ENCODE data around the gene SCFD2. TPM values are rescaled to one million over a fixed set of nuclear protein-coding genes. Genes with fewer than 3 reads are reported as not detected.

Gene SCFD2
- total and polyA plus RNA-seq, 7 donors, result 3.7 to 16.6 (median 10.7) TPM

DNA sequence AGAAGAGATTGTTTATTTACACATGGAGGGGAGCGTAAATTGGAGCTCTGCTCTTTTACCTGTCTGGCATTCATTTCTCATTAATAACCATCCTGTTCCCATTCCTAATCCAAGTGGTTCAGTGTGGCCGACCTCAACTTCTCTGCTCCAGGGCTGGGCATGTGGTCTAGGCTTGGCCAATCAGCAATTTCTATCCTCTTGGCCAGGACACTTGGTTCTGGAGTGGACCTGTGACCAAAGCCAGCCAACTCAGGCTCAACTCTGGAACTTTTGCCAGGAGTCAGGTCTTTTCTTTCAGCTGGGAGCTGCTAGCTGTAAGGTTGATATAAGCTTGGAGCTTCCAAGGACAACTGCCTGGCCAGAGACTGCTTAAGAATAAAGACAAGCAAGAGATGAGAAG, 519.4 kb downstream of the SCFD2 start:
- intact Hi-C loops (cut with DNase I), result no loop called here
- TF ChIP-seq EP300 (IDR thresholded peaks at IDR 0.05) (no peak), POLR2A (IDR thresholded peaks at IDR 0.05) (no peak), POLR2AphosphoS5 (IDR thresholded peaks at IDR 0.05) (no peak)
- TF ChIP-seq, protein P1, sequence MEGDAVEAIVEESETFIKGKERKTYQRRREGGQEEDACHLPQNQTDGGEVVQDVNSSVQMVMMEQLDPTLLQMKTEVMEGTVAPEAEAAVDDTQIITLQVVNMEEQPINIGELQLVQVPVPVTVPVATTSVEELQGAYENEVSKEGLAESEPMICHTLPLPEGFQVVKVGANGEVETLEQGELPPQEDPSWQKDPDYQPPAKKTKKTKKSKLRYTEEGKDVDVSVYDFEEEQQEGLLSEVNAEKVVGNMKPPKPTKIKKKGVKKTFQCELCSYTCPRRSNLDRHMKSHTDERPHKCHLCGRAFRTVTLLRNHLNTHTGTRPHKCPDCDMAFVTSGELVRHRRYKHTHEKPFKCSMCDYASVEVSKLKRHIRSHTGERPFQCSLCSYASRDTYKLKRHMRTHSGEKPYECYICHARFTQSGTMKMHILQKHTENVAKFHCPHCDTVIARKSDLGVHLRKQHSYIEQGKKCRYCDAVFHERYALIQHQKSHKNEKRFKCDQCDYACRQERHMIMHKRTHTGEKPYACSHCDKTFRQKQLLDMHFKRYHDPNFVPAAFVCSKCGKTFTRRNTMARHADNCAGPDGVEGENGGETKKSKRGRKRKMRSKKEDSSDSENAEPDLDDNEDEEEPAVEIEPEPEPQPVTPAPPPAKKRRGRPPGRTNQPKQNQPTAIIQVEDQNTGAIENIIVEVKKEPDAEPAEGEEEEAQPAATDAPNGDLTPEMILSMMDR (IDR thresholded peaks at IDR 0.05), result no peak
- 93 to 94% methylated on average over 2 of the region's 2 CpGs for WGBS, 2 donors

DNA sequence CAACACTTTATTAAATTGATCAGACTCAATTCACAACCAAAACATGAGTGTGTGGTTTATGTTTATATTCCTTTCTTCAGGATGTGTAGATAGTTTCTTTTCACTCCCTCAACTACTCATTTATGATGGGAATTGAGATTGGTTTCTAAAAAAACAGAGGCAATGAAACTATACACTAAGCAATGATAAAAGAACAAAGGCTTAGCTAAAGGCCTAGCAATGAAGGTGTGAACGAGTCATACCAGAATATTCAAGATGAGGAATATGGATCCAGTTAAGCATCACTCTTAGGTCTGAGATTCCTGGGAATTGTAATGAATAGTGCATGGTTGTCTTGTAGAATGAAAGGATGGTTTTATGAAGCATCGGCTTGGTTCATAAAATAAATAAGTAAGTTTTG, 521.3 kb downstream of the SCFD2 start:
- no peak overlapping the region for H3K27ac ChIP-seq
- WGBS, 2 donors, result 93 to 95% methylated on average over 2 of the region's 2 CpGs
- DNase-seq, result no peak
- no peak overlapping the region for H3K4me3 ChIP-seq
- no peaks in the 10 kb centered on the region for H3K27me3 ChIP-seq
- H3K9me3 ChIP-seq, result no peaks in the 10 kb centered on the region
- no peaks in the 10 kb centered on the region for H3K36me3 ChIP-seq
- intact Hi-C loops (cut with DNase I), result no loop called here
- H3K4me1 ChIP-seq, result peaks cover 0 to 25% (median 11%) of the 10 kb centered on the region in 4 donors
- no peak for TF ChIP-seq POLR2AphosphoS5 (IDR thresholded peaks at IDR 0.05)
- no peak for TF ChIP-seq POLR2A (IDR thresholded peaks at IDR 0.05)
- TF ChIP-seq EP300 (IDR thresholded peaks at IDR 0.05), result no peak
- TF ChIP-seq, protein P1 (IDR thresholded peaks at IDR 0.05), result no peak

More for the DNA sequence above, 519.4 kb downstream of the SCFD2 start:
- no peak for DNase-seq
- H3K9me3 ChIP-seq, result no peaks in the 10 kb centered on the region
- peak overlapping the region in 1 of 4 donors; percentile 5 for H3K27ac ChIP-seq
- no peak overlapping the region for H3K4me3 ChIP-seq
- peaks cover 0 to 23% (median 10%) of the 10 kb centered on the region in 4 donors for H3K4me1 ChIP-seq
- H3K36me3 ChIP-seq, result no peaks in the 10 kb centered on the region
- H3K27me3 ChIP-seq, result no peaks in the 10 kb centered on the region

- Histone ChIP-seq H3K9me3 (no peaks in the 10 kb centered on the region), H3K27me3 (no peaks in the 10 kb centered on the region), H3K4me1 (peaks cover 0 to 25% (median 11%) of the 10 kb centered on the region in 4 donors), H3K27ac (no peak overlapping the region), H3K4me3 (no peak overlapping the region), H3K36me3 (no peaks in the 10 kb centered on the region)
- TF ChIP-seq, protein P1 (IDR thresholded peaks at IDR 0.05), result no peak
- TF ChIP-seq EP300 (IDR thresholded peaks at IDR 0.05), result no peak
- no peak for TF ChIP-seq POLR2A (IDR thresholded peaks at IDR 0.05)
- TF ChIP-seq POLR2AphosphoS5 (IDR thresholded peaks at IDR 0.05), result no peak
- 69 to 91% methylated on average over 3 of the region's 3 CpGs for WGBS, 2 donors
- no peak for DNase-seq
- intact Hi-C loops (cut with DNase I), result no loop called here
Measured at GRCh38 chr4:52843958-52844357, 521.9 kb downstream of the SCFD2 start.

GRCh38 chr4:52843351-52843750, 522.5 kb downstream of the SCFD2 start:
- Histone ChIP-seq H3K9me3 (no peaks in the 10 kb centered on the region), H3K4me3 (no peak overlapping the region), H3K4me1 (peaks cover 0 to 25% (median 11%) of the 10 kb centered on the region in 4 donors), H3K27me3 (no peaks in the 10 kb centered on the region), H3K27ac (no peak overlapping the region), H3K36me3 (no peaks in the 10 kb centered on the region)
- no peak for DNase-seq
- WGBS, 2 donors, result 88 to 95% methylated on average over 2 of the region's 2 CpGs
- intact Hi-C loops (cut with DNase I), result no loop called here
- TF ChIP-seq POLR2A (IDR thresholded peaks at IDR 0.05), result no peak
- no peak for TF ChIP-seq POLR2AphosphoS5 (IDR thresholded peaks at IDR 0.05)
- no peak for TF ChIP-seq EP300 (IDR thresholded peaks at IDR 0.05)
- TF ChIP-seq, protein P1 (IDR thresholded peaks at IDR 0.05), result no peak

DNA sequence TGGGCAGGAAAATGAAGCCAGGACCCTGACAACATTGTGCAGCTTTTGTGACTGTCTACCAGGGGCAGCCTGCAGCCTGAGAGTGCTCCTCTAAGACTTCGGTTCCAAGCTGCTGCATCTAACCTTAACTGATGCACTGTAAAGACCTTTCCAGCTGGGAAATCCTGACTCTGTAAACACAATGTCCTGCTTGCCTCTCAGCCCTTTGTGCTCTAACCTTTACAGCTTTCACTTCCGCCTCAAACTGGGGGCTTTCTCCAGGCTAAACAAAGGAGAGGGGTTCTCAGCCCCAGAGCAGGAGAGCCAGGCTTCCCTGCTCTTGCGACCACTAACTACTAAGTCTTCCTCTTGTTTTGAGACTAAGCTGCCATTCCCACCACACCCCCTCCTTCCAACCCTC, 523.1 kb downstream of the SCFD2 start:
- 88 to 90% methylated on average over 3 of the region's 3 CpGs for WGBS, 2 donors
- intact Hi-C loops (cut with DNase I), result no loop called here
- TF ChIP-seq POLR2A (IDR thresholded peaks at IDR 0.05), result no peak
- no peak for TF ChIP-seq EP300 (IDR thresholded peaks at IDR 0.05)
- TF ChIP-seq, protein P1 (IDR thresholded peaks at IDR 0.05), result no peak
- TF ChIP-seq POLR2AphosphoS5 (IDR thresholded peaks at IDR 0.05), result no peak
- Histone ChIP-seq H3K27me3 (no peaks in the 10 kb centered on the region), H3K36me3 (no peaks in the 10 kb centered on the region), H3K27ac (no peak overlapping the region), H3K9me3 (no peaks in the 10 kb centered on the region), H3K4me3 (no peak overlapping the region), H3K4me1 (peaks cover 0 to 25% (median 11%) of the 10 kb centered on the region in 4 donors)
- DNase-seq, result no peak

All from sigmoid colon (tissue), 7 donors.